Tibial nerve (tissue), 4 donors: Measurements from ENCODE around the gene FAM200B.

ENCODE experiments used
- CTCF ChIP-seq, 5 experiments: fragments of 200-600 bp in 3 of 5; fragments of 450-650 bp in 2 of 5; sonication (generic) in 3 of 5; IDR thresholded peaks; one replicate each; pipeline ENCODE4 v1.5.1; 2016 to 2019; ENCODE audit warnings: antibody characterized with exemption in 5 of 5, mild to moderate bottlenecking in 3 of 5, moderate library complexity in 2 of 5
- EP300 ChIP-seq, 2 donors: sonication (generic); formaldehyde crosslinking; IDR thresholded peaks; one replicate each; pipeline ENCODE4 v1.6.1; 2017; ENCODE audit warnings: antibody characterized with exemption in 2 of 2, mild to moderate bottlenecking in 1 of 2
- POLR2A ChIP-seq, 2 donors: fragments of 450-650 bp; IDR thresholded peaks; one replicate each; pipeline ENCODE4 v1.6.1; 2017; ENCODE audit warnings: antibody characterized with exemption in 2 of 2, mild to moderate bottlenecking in 2 of 2, moderate library complexity in 2 of 2

GRCh38 chr4:15725608-15726007 is 44.0 kb downstream of the FAM200B start:
- TF ChIP-seq POLR2A (IDR thresholded peaks at IDR 0.05): no peak
- no peak for TF ChIP-seq CTCF (IDR thresholded peaks at IDR 0.05)
- no peak for TF ChIP-seq EP300 (IDR thresholded peaks at IDR 0.05)
